SK-N-SH treated with all-trans-retinoic acid at 6 μM for 48 hours (cell line): ENCODE data around the gene IFIT5.
A peak's percentile ranks its signal among the peaks of the same experiment; 100 is the strongest.

Source experiments
- ATAC-seq: fragments of 200-7000 bp; cut with Tn5 transposase; 3 replicates; pipeline ENCODE4 v1.9.1; 2020; ENCODE audit warnings: mild to moderate bottlenecking, moderate library complexity
- ARNTL ChIP-seq: fragments of 450-650 bp; formaldehyde crosslinking; IDR thresholded peaks from 2 replicates; pipeline ENCODE4 v1.5.0; 2020; ENCODE audit warnings: low read depth, mild to moderate bottlenecking, moderate library complexity, borderline replicate concordance
- BACH2 ChIP-seq: fragments of 250-450 bp; sonication (Bioruptor Pico); IDR thresholded peaks from 2 replicates; pipeline ENCODE4 v1.9.0; 2021; ENCODE audit warnings: mild to moderate bottlenecking, borderline replicate concordance
- CSDC2 ChIP-seq: fragments of 250-450 bp; sonication (Bioruptor Pico); IDR thresholded peaks from 2 replicates; pipeline ENCODE4 v1.5.0; 2020; ENCODE audit warnings: mild to moderate bottlenecking, moderate library complexity
- ESRRG ChIP-seq: fragments of 250-450 bp; sonication (Bioruptor Pico); IDR thresholded peaks from 2 replicates; pipeline ENCODE4 v1.6.1; 2021; ENCODE audit warnings: mild to moderate bottlenecking
- GLIS3 ChIP-seq: fragments of 250-450 bp; sonication (Bioruptor Pico); IDR thresholded peaks from 2 replicates; pipeline ENCODE4 v1.5.0; 2020; ENCODE audit warnings: mild to moderate bottlenecking, moderate library complexity
- ISL1 ChIP-seq: fragments of 250-450 bp; sonication (Bioruptor Pico); IDR thresholded peaks from 2 replicates; pipeline ENCODE4 v2.1.2; 2022; ENCODE audit warnings: mild to moderate bottlenecking, moderate library complexity
- OSR1 ChIP-seq: fragments of 250-450 bp; sonication (Bioruptor Pico); IDR thresholded peaks from 2 replicates; pipeline ENCODE4 v1.8.0; 2022; ENCODE audit warnings: moderate library complexity, mild to moderate bottlenecking, inconsistent platforms
- SNAI2 ChIP-seq: fragments of 250-450 bp; sonication (Bioruptor Pico); IDR thresholded peaks from 2 replicates; pipeline ENCODE4 v1.5.0; 2020; ENCODE audit warnings: mild to moderate bottlenecking, moderate library complexity
- TOX ChIP-seq: fragments of 250-450 bp; sonication (Bioruptor Pico); IDR thresholded peaks from 2 replicates; pipeline ENCODE4 v1.8.0; 2021; ENCODE audit warnings: mild to moderate bottlenecking, moderate library complexity, borderline replicate concordance
- ZC3H10 ChIP-seq: fragments of 250-450 bp; sonication (Bioruptor Pico); IDR thresholded peaks from 2 replicates; pipeline ENCODE4 v1.5.1; 2021; ENCODE audit warnings: mild to moderate bottlenecking, moderate library complexity
- ZFP3 ChIP-seq: fragments of 250-450 bp; sonication (Bioruptor Pico); IDR thresholded peaks from 2 replicates; pipeline ENCODE4 v1.5.0; 2020; ENCODE audit warnings: mild to moderate bottlenecking, moderate library complexity
- ZNF70 ChIP-seq: fragments of 450-650 bp; formaldehyde crosslinking; IDR thresholded peaks from 2 replicates; pipeline ENCODE4 v1.5.0; 2020; ENCODE audit warnings: mild to moderate bottlenecking, moderate library complexity
- ZNF8 ChIP-seq: fragments of 450-650 bp; formaldehyde crosslinking; IDR thresholded peaks from 2 replicates; pipeline ENCODE4 v1.5.0; 2020; ENCODE audit warnings: mild to moderate bottlenecking, moderate library complexity
- TF ChIP-seq, protein P1 (sequence below): fragments of 250-450 bp; sonication (Bioruptor Pico); IDR thresholded peaks from 2 replicates; pipeline ENCODE4 v1.5.1; 2021; ENCODE audit warnings: mild to moderate bottlenecking, moderate library complexity
- TF ChIP-seq, protein P2 (sequence below): fragments of 250-450 bp; sonication (Bioruptor Pico); IDR thresholded peaks from 2 replicates; pipeline ENCODE4 v1.5.0; 2020; ENCODE audit warnings: mild to moderate bottlenecking, moderate library complexity
- TF ChIP-seq, protein P3 (sequence below): fragments of 250-450 bp; sonication (Bioruptor Pico); IDR thresholded peaks from 2 replicates; pipeline ENCODE4 v1.5.1; 2020; ENCODE audit warnings: low read depth, mild to moderate bottlenecking, moderate library complexity
- TF ChIP-seq, protein P4 (sequence below): fragments of 250-450 bp; sonication (Bioruptor Pico); IDR thresholded peaks from 2 replicates; pipeline ENCODE4 v1.8.0; 2021; ENCODE audit warnings: low read depth, mild to moderate bottlenecking, moderate library complexity, borderline replicate concordance

Gene IFIT5

DNA sequence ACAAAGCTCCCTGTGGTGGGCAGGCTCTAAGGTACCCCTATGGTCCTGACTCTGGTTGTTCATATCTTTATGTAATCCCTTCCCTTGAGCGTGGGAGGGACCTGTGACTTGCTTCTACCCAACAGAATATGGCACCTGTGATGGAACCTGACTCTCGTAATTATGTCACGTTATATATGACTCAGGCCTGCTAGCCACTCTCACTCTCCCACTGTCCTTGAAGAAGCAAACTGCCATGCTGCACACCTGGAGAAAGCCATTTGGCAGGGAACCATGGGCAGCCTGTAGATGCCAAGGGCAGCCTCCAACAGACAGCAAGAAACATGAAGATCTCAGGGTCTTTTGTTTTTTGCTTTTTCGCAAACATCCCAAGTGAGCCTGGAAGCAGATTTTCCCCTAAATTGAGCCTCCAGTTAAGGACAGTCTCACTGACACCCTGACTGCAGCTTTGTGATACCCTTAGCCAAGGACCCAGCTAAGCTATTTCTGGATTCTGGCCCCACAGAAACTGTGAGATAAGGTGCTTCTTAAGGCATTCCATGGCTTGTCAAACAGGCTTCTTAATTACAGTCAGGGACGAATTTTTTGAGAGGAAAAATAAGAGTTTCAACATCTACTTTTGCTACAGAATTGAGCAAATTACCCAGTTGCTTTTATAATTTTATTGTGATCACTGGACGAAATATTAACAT, 49.6 kb downstream of the IFIT5 start:
- TF ChIP-seq BACH2 = no peak
- no peak for TF ChIP-seq CSDC2 (CRISPR knock-in tag)
- TF ChIP-seq ESRRG = no peak
- TF ChIP-seq TOX (CRISPR knock-in tag) = no peak
- no peak for TF ChIP-seq ARNTL (CRISPR knock-in tag)
- TF ChIP-seq ISL1 (CRISPR knock-in tag) = no peak
- no peak for TF ChIP-seq GLIS3 (CRISPR knock-in tag)
- no peak for TF ChIP-seq SNAI2 (CRISPR knock-in tag)
- TF ChIP-seq, protein P1, sequence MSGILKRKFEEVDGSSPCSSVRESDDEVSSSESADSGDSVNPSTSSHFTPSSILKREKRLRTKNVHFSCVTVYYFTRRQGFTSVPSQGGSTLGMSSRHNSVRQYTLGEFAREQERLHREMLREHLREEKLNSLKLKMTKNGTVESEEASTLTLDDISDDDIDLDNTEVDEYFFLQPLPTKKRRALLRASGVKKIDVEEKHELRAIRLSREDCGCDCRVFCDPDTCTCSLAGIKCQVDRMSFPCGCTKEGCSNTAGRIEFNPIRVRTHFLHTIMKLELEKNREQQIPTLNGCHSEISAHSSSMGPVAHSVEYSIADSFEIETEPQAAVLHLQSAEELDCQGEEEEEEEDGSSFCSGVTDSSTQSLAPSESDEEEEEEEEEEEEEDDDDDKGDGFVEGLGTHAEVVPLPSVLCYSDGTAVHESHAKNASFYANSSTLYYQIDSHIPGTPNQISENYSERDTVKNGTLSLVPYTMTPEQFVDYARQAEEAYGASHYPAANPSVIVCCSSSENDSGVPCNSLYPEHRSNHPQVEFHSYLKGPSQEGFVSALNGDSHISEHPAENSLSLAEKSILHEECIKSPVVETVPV = no peak
- no peak for TF ChIP-seq ZC3H10 (CRISPR knock-in tag)
- no peak for TF ChIP-seq ZNF70 (CRISPR knock-in tag)
- TF ChIP-seq, protein P2, sequence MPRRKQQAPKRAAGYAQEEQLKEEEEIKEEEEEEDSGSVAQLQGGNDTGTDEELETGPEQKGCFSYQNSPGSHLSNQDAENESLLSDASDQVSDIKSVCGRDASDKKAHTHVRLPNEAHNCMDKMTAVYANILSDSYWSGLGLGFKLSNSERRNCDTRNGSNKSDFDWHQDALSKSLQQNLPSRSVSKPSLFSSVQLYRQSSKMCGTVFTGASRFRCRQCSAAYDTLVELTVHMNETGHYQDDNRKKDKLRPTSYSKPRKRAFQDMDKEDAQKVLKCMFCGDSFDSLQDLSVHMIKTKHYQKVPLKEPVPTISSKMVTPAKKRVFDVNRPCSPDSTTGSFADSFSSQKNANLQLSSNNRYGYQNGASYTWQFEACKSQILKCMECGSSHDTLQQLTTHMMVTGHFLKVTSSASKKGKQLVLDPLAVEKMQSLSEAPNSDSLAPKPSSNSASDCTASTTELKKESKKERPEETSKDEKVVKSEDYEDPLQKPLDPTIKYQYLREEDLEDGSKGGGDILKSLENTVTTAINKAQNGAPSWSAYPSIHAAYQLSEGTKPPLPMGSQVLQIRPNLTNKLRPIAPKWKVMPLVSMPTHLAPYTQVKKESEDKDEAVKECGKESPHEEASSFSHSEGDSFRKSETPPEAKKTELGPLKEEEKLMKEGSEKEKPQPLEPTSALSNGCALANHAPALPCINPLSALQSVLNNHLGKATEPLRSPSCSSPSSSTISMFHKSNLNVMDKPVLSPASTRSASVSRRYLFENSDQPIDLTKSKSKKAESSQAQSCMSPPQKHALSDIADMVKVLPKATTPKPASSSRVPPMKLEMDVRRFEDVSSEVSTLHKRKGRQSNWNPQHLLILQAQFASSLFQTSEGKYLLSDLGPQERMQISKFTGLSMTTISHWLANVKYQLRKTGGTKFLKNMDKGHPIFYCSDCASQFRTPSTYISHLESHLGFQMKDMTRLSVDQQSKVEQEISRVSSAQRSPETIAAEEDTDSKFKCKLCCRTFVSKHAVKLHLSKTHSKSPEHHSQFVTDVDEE (CRISPR knock-in tag) = no peak
- no peak for ATAC-seq

DNA sequence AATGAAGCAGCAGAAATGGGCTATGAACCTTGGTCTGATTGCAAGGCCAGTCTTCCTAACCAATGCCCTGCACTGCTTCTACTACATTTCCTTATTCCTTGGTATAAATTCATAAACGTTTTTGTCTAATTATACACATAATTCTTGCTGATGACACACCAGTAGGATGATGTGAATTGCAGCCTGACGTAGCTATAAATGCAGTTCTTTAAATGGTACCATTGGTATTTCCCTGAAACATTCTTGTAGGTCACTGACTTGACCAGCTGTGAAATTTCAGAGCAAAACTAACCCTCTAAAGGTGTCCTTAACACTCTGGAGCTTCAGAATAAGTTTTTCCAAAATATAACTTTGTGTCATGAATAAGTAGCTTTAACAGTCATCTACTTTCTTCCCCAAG, 50.8 kb downstream of the IFIT5 start:
- no peak for ATAC-seq
- TF ChIP-seq GLIS3 (CRISPR knock-in tag) (no peak), ARNTL (CRISPR knock-in tag) (no peak), TOX (CRISPR knock-in tag) (no peak), OSR1 (CRISPR knock-in tag) (no peak)
- TF ChIP-seq, protein P3, sequence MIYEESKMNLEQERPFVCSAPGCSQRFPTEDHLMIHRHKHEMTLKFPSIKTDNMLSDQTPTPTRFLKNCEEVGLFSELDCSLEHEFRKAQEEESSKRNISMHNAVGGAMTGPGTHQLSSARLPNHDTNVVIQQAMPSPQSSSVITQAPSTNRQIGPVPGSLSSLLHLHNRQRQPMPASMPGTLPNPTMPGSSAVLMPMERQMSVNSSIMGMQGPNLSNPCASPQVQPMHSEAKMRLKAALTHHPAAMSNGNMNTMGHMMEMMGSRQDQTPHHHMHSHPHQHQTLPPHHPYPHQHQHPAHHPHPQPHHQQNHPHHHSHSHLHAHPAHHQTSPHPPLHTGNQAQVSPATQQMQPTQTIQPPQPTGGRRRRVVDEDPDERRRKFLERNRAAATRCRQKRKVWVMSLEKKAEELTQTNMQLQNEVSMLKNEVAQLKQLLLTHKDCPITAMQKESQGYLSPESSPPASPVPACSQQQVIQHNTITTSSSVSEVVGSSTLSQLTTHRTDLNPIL = no peak
- TF ChIP-seq, all 23 proteins: peak for 0

DNA sequence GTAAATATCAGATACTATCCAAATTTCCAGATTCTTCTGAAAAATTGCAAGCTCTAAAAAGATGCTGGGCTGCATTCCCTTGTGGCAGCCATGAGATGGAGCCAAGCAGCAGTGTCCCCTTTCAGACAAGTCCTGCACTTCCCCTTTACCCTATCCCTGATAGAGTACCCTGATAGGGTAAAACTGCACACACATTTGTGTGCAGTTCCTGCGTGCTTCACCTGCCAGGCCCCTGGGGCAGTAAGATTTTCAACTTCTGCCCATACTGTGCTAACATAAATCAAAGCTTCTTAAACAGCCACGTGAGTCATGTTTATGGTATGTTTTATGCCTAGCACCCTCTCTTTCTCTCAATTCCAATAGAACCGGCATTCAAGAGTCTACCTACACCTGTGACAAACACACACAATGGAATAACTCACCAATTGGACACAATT, 52.2 kb downstream of the IFIT5 start:
- TF ChIP-seq OSR1 (CRISPR knock-in tag) (no peak), ZNF8 (CRISPR knock-in tag) (no peak), BACH2 (no peak)
- TF ChIP-seq, protein P1 = no peak
- TF ChIP-seq, all 23 proteins: peak for 0
- peak; percentile 95 for ATAC-seq

DNA sequence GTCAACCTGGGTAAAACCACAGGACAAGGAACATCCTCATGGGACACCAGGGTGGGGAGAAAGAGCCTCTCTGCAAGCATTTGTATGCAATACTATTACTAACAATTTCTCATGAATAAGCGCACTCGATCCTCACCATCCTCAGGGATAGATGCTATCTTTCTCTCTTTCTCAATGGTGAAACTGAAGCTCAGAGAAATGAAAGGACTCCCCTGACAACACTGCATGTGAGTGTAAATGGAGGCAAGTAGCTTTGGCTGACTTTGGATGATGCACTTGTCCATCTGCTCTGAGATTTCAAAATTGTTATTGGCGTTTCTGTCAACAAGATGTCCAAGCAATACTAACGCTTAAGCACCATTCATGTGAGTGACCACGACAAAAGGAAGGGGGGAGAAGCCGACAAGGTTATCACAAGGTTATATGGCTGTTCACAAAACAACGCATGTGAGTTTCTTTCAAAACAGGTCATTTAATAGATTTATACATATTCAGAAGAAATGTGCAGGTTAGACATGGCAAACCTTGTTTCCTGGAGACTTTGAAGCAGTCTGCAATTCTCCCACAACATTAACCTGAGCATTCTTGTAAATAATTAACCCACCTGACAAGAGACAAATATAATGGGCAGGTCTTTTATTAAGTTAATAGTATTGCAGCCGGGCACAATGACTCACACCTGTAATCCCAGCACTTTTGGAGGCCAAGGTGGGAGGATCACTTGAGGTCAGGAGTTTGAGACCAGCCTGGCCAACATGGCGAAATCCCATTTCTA, 54.0 kb downstream of the IFIT5 start:
- no peak for ATAC-seq
- TF ChIP-seq, protein P4, sequence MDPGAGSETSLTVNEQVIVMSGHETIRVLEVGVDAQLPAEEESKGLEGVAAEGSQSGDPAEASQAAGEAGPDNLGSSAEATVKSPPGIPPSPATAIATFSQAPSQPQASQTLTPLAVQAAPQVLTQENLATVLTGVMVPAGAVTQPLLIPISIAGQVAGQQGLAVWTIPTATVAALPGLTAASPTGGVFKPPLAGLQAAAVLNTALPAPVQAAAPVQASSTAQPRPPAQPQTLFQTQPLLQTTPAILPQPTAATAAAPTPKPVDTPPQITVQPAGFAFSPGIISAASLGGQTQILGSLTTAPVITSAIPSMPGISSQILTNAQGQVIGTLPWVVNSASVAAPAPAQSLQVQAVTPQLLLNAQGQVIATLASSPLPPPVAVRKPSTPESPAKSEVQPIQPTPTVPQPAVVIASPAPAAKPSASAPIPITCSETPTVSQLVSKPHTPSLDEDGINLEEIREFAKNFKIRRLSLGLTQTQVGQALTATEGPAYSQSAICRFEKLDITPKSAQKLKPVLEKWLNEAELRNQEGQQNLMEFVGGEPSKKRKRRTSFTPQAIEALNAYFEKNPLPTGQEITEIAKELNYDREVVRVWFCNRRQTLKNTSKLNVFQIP (CRISPR knock-in tag) = no peak
- TF ChIP-seq BACH2 (no peak), ZFP3 (CRISPR knock-in tag) (no peak), ZNF8 (CRISPR knock-in tag) (no peak), SNAI2 (CRISPR knock-in tag) (no peak), ZC3H10 (CRISPR knock-in tag) (no peak)
